Hepatocyte (in vitro differentiated cells): ENCODE measurements around the gene LPP. TPM values are rescaled to one million over a fixed set of nuclear protein-coding genes. Genes with fewer than 3 reads are reported as not detected.

Source experiments
- DNase-seq: peaks from one replicate; pipeline ENCODE4 v3.0.0-alpha.2; 2016; ENCODE audit warnings: low spot score
- H2AFZ ChIP-seq: fragments of 200-600 bp; sonication (generic); 2 replicates; pipeline ENCODE4 v1.6.0; 2016; ENCODE audit warnings: antibody characterized with exemption, mild to moderate bottlenecking
- H3K27ac ChIP-seq: fragments of 200-600 bp; sonication (generic); 2 replicates; pipeline ENCODE4 v1.5.1; 2016; ENCODE audit warnings: mild to moderate bottlenecking
- H3K27me3 ChIP-seq: fragments of 200-600 bp; sonication (generic); 2 replicates; pipeline ENCODE4 v1.6.1; 2016
- H3K36me3 ChIP-seq: fragments of 200-600 bp; sonication (generic); replicated peaks from 2 replicates; pipeline ENCODE4 v1.5.1; 2016; ENCODE audit warnings: low read depth; ENCODE audit not compliant: insufficient read depth
- H3K4me1 ChIP-seq: fragments of 200-600 bp; sonication (generic); 2 replicates; pipeline ENCODE4 v1.5.1; 2016; ENCODE audit warnings: mild to moderate bottlenecking, moderate library complexity; ENCODE audit not compliant: insufficient read depth
- H3K4me2 ChIP-seq: fragments of 200-600 bp; sonication (generic); 2 replicates; pipeline ENCODE4 v1.6.0; 2016
- H3K4me3 ChIP-seq: fragments of 200-600 bp; sonication (generic); 2 replicates; pipeline ENCODE4 v1.5.1; 2016; ENCODE audit warnings: mild to moderate bottlenecking
- H3K79me2 ChIP-seq: fragments of 200-600 bp; sonication (generic); 2 replicates; pipeline ENCODE4 v1.6.0; 2017; ENCODE audit warnings: mild to moderate bottlenecking
- H3K9me2 ChIP-seq: fragments of 200-600 bp; sonication (generic); replicated peaks from 2 replicates; pipeline ENCODE4 v1.6.0; 2017; ENCODE audit warnings: mild to moderate bottlenecking; ENCODE audit not compliant: insufficient read depth
- H3K9me3 ChIP-seq: fragments of 200-600 bp; sonication (generic); 2 replicates; pipeline ENCODE4 v1.5.1; 2016; ENCODE audit warnings: low read depth, mild to moderate bottlenecking
- H4K20me1 ChIP-seq: fragments of 200-600 bp; sonication (generic); 2 replicates; pipeline ENCODE4 v1.6.0; 2016; ENCODE audit warnings: mild to moderate bottlenecking; ENCODE audit not compliant: insufficient read depth, poor library complexity, severe bottlenecking
- EZH2 ChIP-seq: fragments of 200-600 bp; sonication (generic); IDR thresholded peaks from 2 replicates; pipeline ENCODE4 v1.6.1; 2016; ENCODE audit warnings: antibody characterized with exemption, mild to moderate bottlenecking, borderline replicate concordance
- EZH2phosphoT487 ChIP-seq: fragments of 200-600 bp; sonication (generic); IDR thresholded peaks from one replicate; pipeline ENCODE4 v1.6.1; 2018; ENCODE audit warnings: antibody characterized with exemption, mild to moderate bottlenecking, low read depth, moderate library complexity; ENCODE audit not compliant: unreplicated experiment, severe bottlenecking
- WGBS: methylation state at CpG from one replicate; pipeline ENCODE4 v1.1.6; 2016; ENCODE audit warnings: low lambda C conversion rate; ENCODE audit errors: missing lambda C conversion rate; 5-methylcytosine and 5-hydroxymethylcytosine counted together
- polyA plus RNA-seq: library from polyadenylated mRNA; unstranded; fragments of >200 nt; fragmentation: Nextera tagmentation; extraction: Ambion mirVana; gene quantifications from 2 replicates; pipeline ENCODE4 v1.2.1, GENCODE V29; 2016
- total RNA-seq: library from RNA; depleted of rRNA; stranded (reverse); fragments of >200 nt; gene quantifications from 2 replicates; pipeline ENCODE4 v1.2.3, GENCODE V29; 2014
- TF ChIP-seq, protein P1 (sequence below): fragments of 200-600 bp; sonication (generic); IDR thresholded peaks from 2 replicates; pipeline ENCODE4 v1.5.1; 2016; ENCODE audit warnings: antibody characterized with exemption, mild to moderate bottlenecking; ENCODE audit not compliant: poor library complexity

Gene LPP
- total and polyA plus RNA-seq, 2 experiments from 2014 or later: 53.2 to 73.8 TPM

DNA sequence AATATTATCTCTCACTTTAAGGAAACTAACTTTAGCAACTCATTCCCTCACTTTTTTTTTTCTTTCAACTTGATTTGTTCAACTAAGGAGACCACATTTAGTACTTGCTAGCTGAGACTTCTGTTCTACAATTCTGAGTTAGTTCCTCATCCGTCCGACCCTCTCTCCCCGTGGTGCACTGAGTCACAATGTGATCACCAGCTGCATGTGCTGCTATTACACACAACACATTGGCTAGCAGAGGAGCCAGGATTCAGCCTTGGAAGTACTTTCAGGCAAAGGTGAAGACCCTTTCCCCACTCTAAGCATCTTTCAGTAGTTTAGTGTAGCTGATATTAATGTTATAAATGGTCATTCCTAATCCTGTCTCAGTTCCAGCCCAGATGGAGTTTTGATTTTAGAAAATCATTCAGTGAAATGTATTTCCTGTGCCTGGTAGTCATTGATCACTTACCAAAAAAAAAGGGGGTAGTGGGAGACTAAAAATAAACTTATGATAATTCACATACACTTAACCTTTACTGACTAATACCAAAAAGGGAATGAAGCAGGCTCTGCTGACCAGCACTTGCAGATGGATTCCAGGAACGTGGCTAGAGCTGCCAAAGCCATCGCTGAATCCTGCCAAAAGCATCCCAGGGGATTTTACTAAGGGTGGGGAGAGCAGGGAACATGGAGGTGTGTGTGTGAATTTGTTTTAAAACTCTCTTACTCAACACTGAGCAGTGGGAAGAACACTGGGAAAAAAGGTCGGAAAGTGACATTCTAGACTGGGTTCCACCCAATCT, 424.8 kb downstream of the LPP start:
- Histone ChIP-seq H3K4me1 (peaks cover 7% of the 10 kb centered on the region), H3K9me2 (no peaks in the 10 kb centered on the region), H4K20me1 (no peaks in the 10 kb centered on the region), H3K36me3 (no peaks in the 10 kb centered on the region), H3K79me2 (no peaks in the 10 kb centered on the region), H3K4me2 (no peak overlapping the region), H3K9me3 (no peaks in the 10 kb centered on the region), H2AFZ (no peak overlapping the region), H3K27ac (no peak overlapping the region), H3K4me3 (no peak overlapping the region), H3K27me3 (no peaks in the 10 kb centered on the region)
- TF ChIP-seq, protein P1, sequence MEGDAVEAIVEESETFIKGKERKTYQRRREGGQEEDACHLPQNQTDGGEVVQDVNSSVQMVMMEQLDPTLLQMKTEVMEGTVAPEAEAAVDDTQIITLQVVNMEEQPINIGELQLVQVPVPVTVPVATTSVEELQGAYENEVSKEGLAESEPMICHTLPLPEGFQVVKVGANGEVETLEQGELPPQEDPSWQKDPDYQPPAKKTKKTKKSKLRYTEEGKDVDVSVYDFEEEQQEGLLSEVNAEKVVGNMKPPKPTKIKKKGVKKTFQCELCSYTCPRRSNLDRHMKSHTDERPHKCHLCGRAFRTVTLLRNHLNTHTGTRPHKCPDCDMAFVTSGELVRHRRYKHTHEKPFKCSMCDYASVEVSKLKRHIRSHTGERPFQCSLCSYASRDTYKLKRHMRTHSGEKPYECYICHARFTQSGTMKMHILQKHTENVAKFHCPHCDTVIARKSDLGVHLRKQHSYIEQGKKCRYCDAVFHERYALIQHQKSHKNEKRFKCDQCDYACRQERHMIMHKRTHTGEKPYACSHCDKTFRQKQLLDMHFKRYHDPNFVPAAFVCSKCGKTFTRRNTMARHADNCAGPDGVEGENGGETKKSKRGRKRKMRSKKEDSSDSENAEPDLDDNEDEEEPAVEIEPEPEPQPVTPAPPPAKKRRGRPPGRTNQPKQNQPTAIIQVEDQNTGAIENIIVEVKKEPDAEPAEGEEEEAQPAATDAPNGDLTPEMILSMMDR: no peak
- TF ChIP-seq EZH2: no peak
- TF ChIP-seq EZH2phosphoT487: no peak
- no peak for DNase-seq
- 79% methylated on average over 6 of the region's 6 CpGs for WGBS

DNA sequence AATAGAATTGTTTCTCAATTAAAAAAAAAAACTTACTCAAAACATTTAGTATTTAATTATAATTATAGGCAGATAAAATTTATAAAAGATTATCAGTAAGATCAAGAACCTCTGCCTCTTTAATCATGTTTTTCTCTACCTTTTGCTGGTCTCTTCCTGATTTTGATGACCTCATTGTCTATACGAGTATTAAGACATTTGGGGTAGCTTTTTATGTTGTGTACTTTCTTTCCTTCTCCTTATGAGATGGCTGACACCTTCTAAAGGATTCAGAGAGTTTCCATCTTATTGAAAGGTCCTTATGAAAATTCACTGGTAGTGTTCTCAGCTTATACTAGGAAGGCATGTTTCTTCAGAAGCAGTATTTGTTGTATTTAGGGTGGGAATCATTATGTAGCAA, 426.3 kb downstream of the LPP start:
- Histone ChIP-seq H4K20me1 (no peaks in the 10 kb centered on the region), H3K27me3 (no peaks in the 10 kb centered on the region), H3K9me2 (no peaks in the 10 kb centered on the region), H3K79me2 (peaks cover 3% of the 10 kb centered on the region), H3K27ac (no peak overlapping the region), H3K4me3 (no peak overlapping the region), H3K36me3 (no peaks in the 10 kb centered on the region), H2AFZ (no peak overlapping the region), H3K4me1 (peaks cover 16% of the 10 kb centered on the region), H3K4me2 (no peak overlapping the region), H3K9me3 (no peaks in the 10 kb centered on the region)
- TF ChIP-seq EZH2: no peak
- TF ChIP-seq, protein P1: no peak
- TF ChIP-seq EZH2phosphoT487: no peak
- DNase-seq: no peak
- WGBS: 97% methylated on average over 1 of the region's 1 CpG

DNA sequence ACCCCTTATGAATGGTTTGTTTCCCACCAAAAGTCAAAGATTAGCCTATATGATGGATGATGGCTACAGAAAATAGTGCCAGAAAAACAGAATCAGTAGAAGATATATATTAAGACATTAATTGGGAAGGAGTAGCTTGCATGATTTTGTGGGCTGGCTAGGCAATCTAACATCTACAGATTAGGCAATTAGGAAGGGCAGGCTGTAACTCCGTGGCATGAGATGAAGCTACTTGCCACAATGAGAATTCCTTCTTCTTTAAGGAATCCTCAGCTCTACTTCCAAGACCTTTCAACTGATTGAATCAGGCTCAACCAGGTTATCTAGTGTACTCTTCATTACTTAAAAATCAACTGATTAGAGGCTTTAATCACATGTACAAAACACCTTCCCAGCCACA, 426.7 kb downstream of the LPP start:
- Histone ChIP-seq H3K4me2 (no peak overlapping the region), H3K27ac (no peak overlapping the region), H3K36me3 (no peaks in the 10 kb centered on the region), H3K9me3 (no peaks in the 10 kb centered on the region), H3K9me2 (no peaks in the 10 kb centered on the region), H3K4me1 (peaks cover 16% of the 10 kb centered on the region), H4K20me1 (no peaks in the 10 kb centered on the region), H3K4me3 (no peak overlapping the region), H3K27me3 (no peaks in the 10 kb centered on the region), H2AFZ (no peak overlapping the region), H3K79me2 (peaks cover 3% of the 10 kb centered on the region)
- TF ChIP-seq EZH2 (no peak), EZH2phosphoT487 (no peak)
- TF ChIP-seq, protein P1: no peak
- DNase-seq: no peak
- WGBS: 100% methylated on average over 1 of the region's 1 CpG
